Measurements from ENCODE around the gene HMGN2.
"Not testable (repeated sequence)": the region's sequence is repeated elsewhere in the genome, so short reads cannot be mapped to it uniquely, and the experiment has no call there.

Gene HMGN2

GRCh38 chr1:26477446-26478152, 5.4 kb downstream of the HMGN2 start:
- no peak for DNase-seq (ENCODE audit: low read depth)

DNA sequence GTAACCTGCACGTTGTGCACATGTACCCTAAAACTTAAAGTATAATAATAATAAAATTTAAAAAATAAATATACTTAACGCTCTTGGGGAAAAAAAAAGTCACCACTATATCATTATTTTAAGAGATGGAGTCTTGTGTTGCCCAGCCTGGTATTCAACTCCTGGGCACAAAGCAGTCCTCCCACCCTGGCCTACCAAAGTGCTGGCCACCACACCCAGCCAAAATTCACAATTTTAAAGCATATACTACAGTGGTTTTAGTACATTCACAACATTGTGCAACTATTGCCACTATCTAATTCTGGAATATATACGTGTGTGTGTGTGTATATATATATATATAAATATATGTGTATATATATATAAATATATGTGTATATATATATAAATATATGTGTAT, 5.9 kb downstream of the HMGN2 start:
- DNase-seq (ENCODE audit: low read depth), result no peak

- no peak for DNase-seq (ENCODE audit: low read depth)
Measured at GRCh38 chr1:26478988-26479387, 6.7 kb downstream of the HMGN2 start.

GRCh38 chr1:26482921-26483320, 10.7 kb downstream of the HMGN2 start:
- no peak for DNase-seq (ENCODE audit: low read depth)

DNA sequence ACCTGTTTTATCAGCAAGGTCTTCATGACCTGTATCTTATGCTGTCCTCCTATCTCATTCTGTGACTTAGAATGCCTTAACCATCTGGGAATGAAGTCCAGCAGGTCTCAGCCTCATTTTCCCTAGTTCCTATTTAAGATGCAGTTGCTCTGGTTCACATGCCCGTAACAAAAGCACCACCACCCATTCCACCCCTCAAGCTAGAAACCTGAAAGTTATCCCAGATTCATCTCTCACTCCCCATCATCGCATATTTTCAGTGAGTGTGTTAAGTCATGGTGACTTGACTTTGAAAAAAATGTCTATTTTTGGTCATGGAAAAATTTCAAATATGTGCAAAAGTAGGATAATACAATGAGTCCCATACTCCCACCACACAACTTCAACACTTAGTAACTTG, 11.7 kb downstream of the HMGN2 start:
- DNase-seq (ENCODE audit: low read depth), result no peak

- DNase-seq (ENCODE audit: low read depth), result no peak
Measured at GRCh38 chr1:26490155-26490554, 17.9 kb downstream of the HMGN2 start.

DNA sequence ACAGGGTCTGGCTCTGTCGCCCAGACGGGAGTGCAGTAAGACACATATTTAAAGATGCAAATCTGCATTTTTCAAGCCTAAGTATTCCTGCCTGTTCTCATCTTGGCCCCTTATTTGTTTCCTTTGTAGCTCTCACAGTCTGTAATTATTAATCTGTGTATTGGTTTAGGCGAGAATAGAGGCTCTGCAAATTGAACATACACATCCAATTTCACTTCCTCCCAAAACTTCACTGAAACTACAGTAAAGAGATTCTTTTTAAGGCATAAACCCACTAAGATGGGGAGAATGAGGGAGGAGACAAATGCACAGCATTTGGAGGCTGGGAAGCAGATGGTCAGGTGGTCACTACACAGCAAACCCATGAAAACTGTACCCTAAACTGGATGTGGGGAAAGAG, 21.0 kb downstream of the HMGN2 start:
- DNase-seq (ENCODE audit: low read depth), result no peak

DNA sequence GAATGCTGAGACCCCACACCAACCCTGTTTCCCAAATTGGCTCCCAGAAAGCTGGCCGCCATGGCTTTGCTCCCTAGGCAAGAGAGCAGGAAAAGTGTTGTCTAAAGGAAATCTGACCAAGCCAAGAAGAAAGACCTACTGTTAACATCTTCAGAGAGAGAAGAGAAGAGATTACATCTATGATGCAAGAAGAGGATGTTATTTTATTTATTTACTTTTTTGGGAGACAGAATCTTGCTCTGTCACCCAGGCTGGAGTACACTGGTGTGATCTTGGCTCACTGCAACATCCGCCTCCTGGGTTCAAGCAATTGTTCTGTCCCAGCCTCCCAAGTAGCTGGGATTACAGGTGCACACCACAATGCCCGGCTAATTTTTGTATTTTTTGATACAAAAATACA, 21.7 kb downstream of the HMGN2 start:
- no peak for DNase-seq (ENCODE audit: low read depth)

GRCh38 chr1:26496861-26497260, 24.6 kb downstream of the HMGN2 start:
- no peak for DNase-seq (ENCODE audit: low read depth)

- DNase-seq (ENCODE audit: low read depth), result no peak
Measured at GRCh38 chr1:26498894-26499293, 26.7 kb downstream of the HMGN2 start.

GRCh38 chr1:26500488-26501175, 28.4 kb downstream of the HMGN2 start:
- DNase-seq (ENCODE audit: low read depth), result peak; percentile 87

DNA sequence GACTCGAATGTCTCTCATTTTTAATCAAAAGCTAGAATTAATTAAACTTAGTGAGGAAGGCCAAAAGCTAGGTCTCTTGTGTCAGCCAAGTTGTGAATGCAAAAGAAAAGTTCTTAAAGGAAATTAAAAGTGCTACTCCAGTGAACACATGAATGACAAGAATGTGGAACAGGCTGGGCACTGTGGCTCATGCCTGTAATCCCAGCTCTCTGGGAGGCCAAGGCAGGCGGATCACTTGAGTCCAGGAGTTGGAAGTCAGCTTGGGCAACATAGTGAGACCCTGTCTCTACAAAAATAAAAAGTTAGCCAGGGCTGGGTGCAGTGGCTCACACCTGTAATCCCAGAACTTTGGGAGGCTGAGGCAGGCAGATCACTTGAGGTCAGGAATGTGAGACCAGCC, 38.5 kb downstream of the HMGN2 start:
- DNase-seq (ENCODE audit: low read depth), result not testable (repeated sequence)

- not testable (repeated sequence) for DNase-seq (ENCODE audit: low read depth)
Measured at GRCh38 chr1:26515836-26516235, 43.6 kb downstream of the HMGN2 start.

DNA sequence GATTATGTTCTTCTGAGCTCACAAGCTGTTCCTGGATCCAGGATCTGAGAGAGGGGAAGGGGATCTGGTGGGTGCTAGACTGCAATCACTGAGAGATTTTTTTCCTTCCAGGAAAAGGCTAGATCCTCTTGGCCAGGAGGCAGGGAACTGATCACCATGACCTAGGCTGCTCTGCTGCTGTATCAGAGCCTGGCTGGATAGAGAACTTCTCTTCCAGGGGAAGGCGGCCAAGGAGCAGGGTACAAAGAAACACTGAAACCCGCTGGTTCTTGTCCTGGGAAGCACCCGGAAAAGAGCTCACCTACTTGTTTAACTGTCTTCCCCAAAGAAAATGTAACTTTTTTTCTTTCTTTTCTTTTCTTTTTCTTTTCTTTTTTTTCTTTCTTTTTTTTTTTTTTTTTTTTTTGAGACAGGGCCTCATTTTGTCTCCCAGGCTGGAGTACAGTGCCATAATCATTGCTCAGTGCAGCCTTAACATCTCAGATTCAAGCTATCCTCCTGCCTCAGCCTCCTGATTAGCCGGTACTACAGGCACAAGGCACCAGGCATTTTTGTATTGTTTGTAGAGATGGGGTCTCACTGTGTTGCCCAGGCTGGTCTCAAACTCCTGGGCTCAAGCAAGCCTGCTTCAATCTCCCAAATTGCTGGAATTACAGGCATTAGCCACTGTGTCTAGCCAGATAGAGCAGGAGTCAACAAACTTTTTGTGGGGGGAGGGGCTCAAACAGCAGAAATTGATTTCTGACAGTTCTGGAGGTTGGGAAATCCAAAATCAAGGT, 44.9 kb downstream of the HMGN2 start:
- DNase-seq (ENCODE audit: low read depth), result no peak

DNA sequence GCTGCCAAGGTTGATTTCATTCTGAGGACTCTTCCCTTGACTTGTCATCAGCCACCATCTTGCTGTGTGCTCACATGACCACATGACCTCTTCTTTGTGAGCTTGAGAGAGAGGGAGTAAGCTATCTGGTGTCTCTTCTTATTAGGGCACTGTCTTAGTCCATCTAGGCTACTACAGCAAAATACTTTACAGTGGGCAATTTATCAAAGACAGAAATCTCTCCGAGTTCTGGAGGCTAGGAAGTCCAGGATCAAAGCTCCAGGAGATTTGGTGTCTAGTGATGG, 45.5 kb downstream of the HMGN2 start:
- no peak for DNase-seq (ENCODE audit: low read depth)

DNA sequence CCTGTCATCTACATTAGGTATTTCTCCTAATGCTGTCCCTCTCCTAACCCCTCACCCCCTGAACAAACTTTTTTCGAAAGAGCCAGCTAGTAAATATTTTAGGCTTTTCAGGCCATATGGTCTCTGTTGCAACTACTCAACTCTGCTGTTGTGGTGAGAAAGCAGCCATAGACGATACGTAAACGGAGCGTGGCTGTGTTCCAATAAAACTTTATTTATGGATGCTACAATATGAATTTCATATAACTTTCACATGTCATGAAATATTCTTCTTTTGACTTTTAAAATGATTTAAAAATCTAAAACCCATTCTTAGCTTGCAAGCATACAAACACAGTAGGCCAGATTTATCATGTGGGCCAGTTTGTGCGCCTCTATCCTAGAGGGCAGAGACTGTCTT, 46.1 kb downstream of the HMGN2 start:
- DNase-seq (ENCODE audit: low read depth), result no peak

DNA sequence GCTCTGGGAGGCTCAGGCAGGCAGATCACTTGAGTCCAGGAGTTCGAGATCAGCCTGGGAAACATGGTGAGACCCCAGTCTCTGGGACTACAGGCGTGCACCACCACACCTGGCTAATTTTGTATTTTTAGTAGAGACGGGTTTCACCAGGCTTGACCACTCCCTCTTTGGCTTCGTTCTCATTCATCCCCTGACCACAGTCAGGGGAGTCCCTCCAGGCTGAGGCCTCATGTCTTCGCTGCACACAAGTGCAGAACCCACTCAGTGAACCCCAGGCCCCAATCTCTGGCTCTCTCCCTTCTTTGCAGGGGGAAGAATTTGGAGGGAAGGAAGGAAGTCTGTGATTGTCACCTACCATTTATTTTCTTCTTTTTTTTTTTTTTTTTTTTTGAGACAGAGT, 48.1 kb downstream of the HMGN2 start:
- no peak for DNase-seq (ENCODE audit: low read depth)

GRCh38 chr1:26521669-26522030, 49.4 kb downstream of the HMGN2 start:
- DNase-seq (ENCODE audit: low read depth), result no peak

DNA sequence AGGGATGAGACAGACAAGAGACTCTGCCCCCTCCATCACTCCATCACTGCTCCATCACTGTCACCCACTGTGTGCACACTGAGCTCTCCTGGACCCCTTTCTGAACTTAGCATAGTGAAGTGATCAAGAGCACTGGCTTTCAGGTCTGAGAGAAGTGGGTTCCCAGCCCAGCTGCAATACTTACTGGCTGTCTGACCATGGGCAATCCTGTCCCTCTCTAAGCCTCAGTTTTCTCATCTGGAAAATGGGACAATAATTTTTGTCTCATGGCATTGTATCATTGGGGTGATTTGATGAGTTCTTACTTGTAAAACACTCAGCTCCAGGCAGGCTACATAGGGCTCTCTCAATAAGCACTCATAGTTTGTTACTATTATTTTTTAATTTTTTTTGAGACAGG, 49.8 kb downstream of the HMGN2 start:
- DNase-seq (ENCODE audit: low read depth), result no peak

- no peak for DNase-seq (ENCODE audit: low read depth)
Measured at GRCh38 chr1:26524181-26524580, 51.9 kb downstream of the HMGN2 start.

Data from stimulated activated CD4-positive, alpha-beta T cell treated with anti-CD3 and anti-CD28 coated beads, Interleukin-2, amount 100 ng/mL, for 4 hours (primary cell).